Activated CD8-positive, alpha-beta memory T cell treated with anti-CD3 and anti-CD28 coated beads, Interleukin-2, amount 10 ng/mL, durations not matched to agents 7 days and 5 days (primary cell): ENCODE measurements around the gene FNDC3A. TPM values are rescaled to one million over a fixed set of nuclear protein-coding genes. Genes with fewer than 3 reads are reported as not detected.

ENCODE experiments used
- ATAC-seq: fragments of 150-1000 bp; cut with Tn5 transposase; one replicate; pipeline ENCODE4 v1.10.0; 2021; ENCODE audit warnings: moderate library complexity
- CTCF ChIA-PET: fragments of 350-600 bp; sonication (Branson Sonifier 250); formaldehyde crosslinking; loops from one replicate; lab custom pipeline; 2021; ENCODE audit warnings: antibody characterized with exemption; lab: Charles Lee
- DNase-seq: peaks from one replicate; pipeline ENCODE4 v3.0.0-alpha.2; 2020
- H3K27ac Mint-ChIP-seq: one replicate; pipeline ENCODE4 v1.8.0; 2021; ENCODE audit warnings: mild to moderate bottlenecking, mixed read lengths
- H3K27me3 Mint-ChIP-seq: one replicate; pipeline ENCODE4 v1.8.0; 2021; ENCODE audit warnings: mixed read lengths
- H3K36me3 Mint-ChIP-seq: one replicate; pipeline ENCODE4 v1.8.0; 2021; ENCODE audit warnings: mild to moderate bottlenecking, mixed read lengths
- H3K4me1 Mint-ChIP-seq: one replicate; pipeline ENCODE4 v1.8.0; 2021; ENCODE audit warnings: mixed read lengths
- H3K4me3 Mint-ChIP-seq: one replicate; pipeline ENCODE4 v1.8.0; 2021; ENCODE audit warnings: mild to moderate bottlenecking, moderate library complexity, mixed read lengths
- H3K9me3 Mint-ChIP-seq: one replicate; pipeline ENCODE4 v1.8.0; 2022; ENCODE audit warnings: low read depth, mixed read lengths
- total RNA-seq, 2 experiments: library from RNA; stranded (reverse); gene quantifications; one replicate each; pipeline ENCODE4 v1.2.3, GENCODE V29; 2021

Gene FNDC3A
- total RNA-seq, 2 experiments from 2014 or later: 22.3 to 28.7 TPM

- DNase-seq (no peak), ATAC-seq (no peak)
- H3K27me3 Mint-ChIP-seq: peaks cover 16% of the 10 kb centered on the region
- no peaks in the 10 kb centered on the region for H3K9me3 Mint-ChIP-seq
- CTCF ChIA-PET: no interaction called here
- no peaks in the 10 kb centered on the region for H3K4me1 Mint-ChIP-seq
- H3K36me3 Mint-ChIP-seq: no peaks in the 10 kb centered on the region
- H3K27ac Mint-ChIP-seq: no peak overlapping the region
- H3K4me3 Mint-ChIP-seq: no peak overlapping the region
Measured at GRCh38 chr13:48954081-48954480, 21.6 kb upstream of the FNDC3A start.

GRCh38 chr13:48955536-48955935 is 20.2 kb upstream of the FNDC3A start:
- peaks cover 15% of the 10 kb centered on the region for H3K27me3 Mint-ChIP-seq
- no peaks in the 10 kb centered on the region for H3K4me1 Mint-ChIP-seq
- ATAC-seq (no peak), DNase-seq (no peak)
- no peak overlapping the region for H3K27ac Mint-ChIP-seq
- no peaks in the 10 kb centered on the region for H3K36me3 Mint-ChIP-seq
- CTCF ChIA-PET: interaction anchor here (1.3 kb wide), 1 partner anchor 100 kb away, joined by 3 read pairs; no protein-coding TSS in a partner anchor
- H3K9me3 Mint-ChIP-seq: no peaks in the 10 kb centered on the region
- H3K4me3 Mint-ChIP-seq: no peak overlapping the region

- peaks cover 9% of the 10 kb centered on the region for H3K27me3 Mint-ChIP-seq
- H3K4me3 Mint-ChIP-seq: no peak overlapping the region
- DNase-seq (no peak), ATAC-seq (no peak)
- peaks cover 4% of the 10 kb centered on the region for H3K9me3 Mint-ChIP-seq
- H3K27ac Mint-ChIP-seq: no peak overlapping the region
- CTCF ChIA-PET: no interaction called here
- H3K4me1 Mint-ChIP-seq: no peaks in the 10 kb centered on the region
- peaks cover 4% of the 10 kb centered on the region for H3K36me3 Mint-ChIP-seq
Measured at GRCh38 chr13:48961379-48961778, 14.3 kb upstream of the FNDC3A start.

- H3K27me3 Mint-ChIP-seq: peaks cover 7% of the 10 kb centered on the region
- CTCF ChIA-PET: no interaction called here
- DNase-seq (no peak), ATAC-seq (no peak)
- H3K36me3 Mint-ChIP-seq: peaks cover 4% of the 10 kb centered on the region
- no peaks in the 10 kb centered on the region for H3K4me1 Mint-ChIP-seq
- H3K4me3 Mint-ChIP-seq: no peak overlapping the region
- no peak overlapping the region for H3K27ac Mint-ChIP-seq
- H3K9me3 Mint-ChIP-seq: peaks cover 4% of the 10 kb centered on the region
Measured at GRCh38 chr13:48962281-48962680, 13.4 kb upstream of the FNDC3A start.

- CTCF ChIA-PET: no interaction called here
- peaks cover 7% of the 10 kb centered on the region for H3K36me3 Mint-ChIP-seq
- H3K27ac Mint-ChIP-seq: no peak overlapping the region
- peaks cover 9% of the 10 kb centered on the region for H3K9me3 Mint-ChIP-seq
- no peak for DNase-seq
- H3K4me1 Mint-ChIP-seq: no peaks in the 10 kb centered on the region
- no peaks in the 10 kb centered on the region for H3K27me3 Mint-ChIP-seq
- no peak for ATAC-seq
- H3K4me3 Mint-ChIP-seq: no peak overlapping the region
Measured at GRCh38 chr13:48965736-48966135, 10.0 kb upstream of the FNDC3A start.

GRCh38 chr13:48969685-48970084 is 6.0 kb upstream of the FNDC3A start:
- H3K4me3 Mint-ChIP-seq: no peak overlapping the region
- peaks cover 31% of the 10 kb centered on the region for H3K36me3 Mint-ChIP-seq
- peaks cover 3% of the 10 kb centered on the region for H3K4me1 Mint-ChIP-seq
- no peak overlapping the region for H3K27ac Mint-ChIP-seq
- CTCF ChIA-PET: no interaction called here
- ATAC-seq: no peak
- no peaks in the 10 kb centered on the region for H3K27me3 Mint-ChIP-seq
- H3K9me3 Mint-ChIP-seq: peaks cover 38% of the 10 kb centered on the region
- DNase-seq: no peak

GRCh38 chr13:48973845-48974431 is 1.8 kb upstream of the FNDC3A start:
- H3K27ac Mint-ChIP-seq: no peak overlapping the region
- H3K36me3 Mint-ChIP-seq: peaks cover 37% of the 10 kb centered on the region
- peak overlapping the region; percentile 87 for H3K4me3 Mint-ChIP-seq
- CTCF ChIA-PET: no interaction called here
- DNase-seq (no peak), ATAC-seq (no peak)
- H3K4me1 Mint-ChIP-seq: peaks cover 21% of the 10 kb centered on the region
- no peaks in the 10 kb centered on the region for H3K27me3 Mint-ChIP-seq
- H3K9me3 Mint-ChIP-seq: peaks cover 37% of the 10 kb centered on the region

GRCh38 chr13:48975101-48975855 is 434 bp upstream of the FNDC3A start:
- Mint-ChIP-seq H3K36me3 (peaks cover 43% of the 10 kb centered on the region), H3K27me3 (no peaks in the 10 kb centered on the region), H3K4me3 (peak overlapping the region; percentile 87), H3K9me3 (peaks cover 34% of the 10 kb centered on the region), H3K27ac (peak overlapping the region; percentile 93), H3K4me1 (peaks cover 31% of the 10 kb centered on the region)
- DNase-seq (peak; percentile 70), ATAC-seq (no peak)
- CTCF ChIA-PET: interaction anchor here (0.6 to 1.6 kb wide), 3 partner anchors 91 to 938 kb away, joined by 3 to 7 read pairs (median 3); partner anchors contain the start of gene NUDT15

GRCh38 chr13:48976576-48977285 is 1.0 kb downstream of the FNDC3A start:
- Mint-ChIP-seq H3K27me3 (no peaks in the 10 kb centered on the region), H3K4me3 (peak overlapping the region; percentile 87), H3K36me3 (peaks cover 45% of the 10 kb centered on the region), H3K4me1 (peaks cover 39% of the 10 kb centered on the region), H3K9me3 (peaks cover 24% of the 10 kb centered on the region), H3K27ac (peak overlapping the region; percentile 96)
- DNase-seq (no peak), ATAC-seq (peak; percentile 20)
- CTCF ChIA-PET: interaction anchor here (1.6 kb wide), 1 partner anchor 92 kb away, joined by 7 read pairs; no protein-coding TSS in a partner anchor

- Mint-ChIP-seq H3K27me3 (no peaks in the 10 kb centered on the region), H3K9me3 (peaks cover 20% of the 10 kb centered on the region), H3K4me3 (peak overlapping the region; percentile 87), H3K27ac (peak overlapping the region; percentile 96), H3K36me3 (peaks cover 44% of the 10 kb centered on the region), H3K4me1 (peaks cover 39% of the 10 kb centered on the region)
- CTCF ChIA-PET: no interaction called here
- DNase-seq (no peak), ATAC-seq (no peak)
Measured at GRCh38 chr13:48977286-48977625, 1.5 kb downstream of the FNDC3A start.

- CTCF ChIA-PET: no interaction called here
- Mint-ChIP-seq H3K4me1 (peaks cover 41% of the 10 kb centered on the region), H3K9me3 (peaks cover 13% of the 10 kb centered on the region)
Measured at GRCh38 chr13:48977973-48978372, 2.3 kb downstream of the FNDC3A start.

GRCh38 chr13:48978942-48979601 is 3.4 kb downstream of the FNDC3A start:
- H3K27me3 Mint-ChIP-seq: no peaks in the 10 kb centered on the region
- H3K4me3 Mint-ChIP-seq: peak overlapping the region; percentile 57
- CTCF ChIA-PET: no interaction called here
- peaks cover 41% of the 10 kb centered on the region for H3K4me1 Mint-ChIP-seq
- peaks cover 31% of the 10 kb centered on the region for H3K36me3 Mint-ChIP-seq
- DNase-seq (no peak), ATAC-seq (no peak)
- peaks cover 6% of the 10 kb centered on the region for H3K9me3 Mint-ChIP-seq
- peak overlapping the region; percentile 42 for H3K27ac Mint-ChIP-seq

More at GRCh38 chr13:48977973-48978372, 2.3 kb downstream of the FNDC3A start:
- H3K4me3 Mint-ChIP-seq: peak overlapping the region; percentile 87
- ATAC-seq: no peak
- no peak for DNase-seq
- peaks cover 39% of the 10 kb centered on the region for H3K36me3 Mint-ChIP-seq
- H3K27me3 Mint-ChIP-seq: no peaks in the 10 kb centered on the region
- peak overlapping the region; percentile 59 for H3K27ac Mint-ChIP-seq

- DNase-seq (no peak), ATAC-seq (no peak)
- H3K27ac Mint-ChIP-seq: no peak overlapping the region
- no peaks in the 10 kb centered on the region for H3K9me3 Mint-ChIP-seq
- CTCF ChIA-PET: no interaction called here
- H3K4me1 Mint-ChIP-seq: peaks cover 35% of the 10 kb centered on the region
- peaks cover 26% of the 10 kb centered on the region for H3K36me3 Mint-ChIP-seq
- no peak overlapping the region for H3K4me3 Mint-ChIP-seq
- H3K27me3 Mint-ChIP-seq: no peaks in the 10 kb centered on the region
Measured at GRCh38 chr13:48979892-48980291, 4.2 kb downstream of the FNDC3A start.
